Measurements from ENCODE around the gene PARD3.

The PARD3 gene

DNA sequence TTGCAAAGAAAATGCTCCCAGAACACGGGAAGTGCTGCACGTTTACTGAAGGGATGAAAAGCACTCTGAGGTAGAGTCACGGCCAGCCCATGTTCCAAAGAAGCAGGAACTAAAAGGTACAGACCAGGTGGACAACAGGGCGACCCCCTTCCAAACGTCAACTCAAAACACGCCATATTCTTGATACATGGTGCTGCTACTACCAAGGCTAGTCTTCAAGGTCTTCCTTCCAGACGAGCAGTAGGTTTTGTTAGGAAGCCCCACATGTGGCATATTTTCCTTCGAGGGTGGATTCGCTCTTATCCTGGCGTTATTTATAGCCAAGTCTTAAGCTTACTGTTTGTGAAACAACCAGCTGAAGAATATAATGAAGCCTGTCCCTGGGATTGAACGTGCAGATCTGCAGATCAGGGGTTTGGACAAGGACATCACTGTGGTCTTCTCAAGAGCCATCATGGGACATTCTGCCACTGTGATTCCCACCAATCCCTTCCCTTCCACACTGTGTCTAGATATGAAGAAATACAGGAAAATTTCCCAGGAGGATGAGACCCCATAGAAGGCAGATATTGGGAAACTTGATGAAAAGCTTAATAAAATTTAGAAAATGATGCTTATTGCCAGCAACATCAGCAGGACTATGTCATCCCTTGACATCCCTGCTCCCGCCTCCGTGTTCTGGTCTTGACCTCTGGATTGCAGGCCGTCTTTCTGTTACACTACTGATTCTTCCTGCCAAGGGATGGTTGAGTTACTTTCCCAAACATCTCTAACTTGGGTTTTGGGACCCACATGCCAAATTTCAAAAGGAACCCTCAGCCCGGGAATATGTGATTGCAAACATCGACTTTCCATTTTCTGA is 734.4 kb downstream of the PARD3 start:
- TF ChIP-seq, protein P1, sequence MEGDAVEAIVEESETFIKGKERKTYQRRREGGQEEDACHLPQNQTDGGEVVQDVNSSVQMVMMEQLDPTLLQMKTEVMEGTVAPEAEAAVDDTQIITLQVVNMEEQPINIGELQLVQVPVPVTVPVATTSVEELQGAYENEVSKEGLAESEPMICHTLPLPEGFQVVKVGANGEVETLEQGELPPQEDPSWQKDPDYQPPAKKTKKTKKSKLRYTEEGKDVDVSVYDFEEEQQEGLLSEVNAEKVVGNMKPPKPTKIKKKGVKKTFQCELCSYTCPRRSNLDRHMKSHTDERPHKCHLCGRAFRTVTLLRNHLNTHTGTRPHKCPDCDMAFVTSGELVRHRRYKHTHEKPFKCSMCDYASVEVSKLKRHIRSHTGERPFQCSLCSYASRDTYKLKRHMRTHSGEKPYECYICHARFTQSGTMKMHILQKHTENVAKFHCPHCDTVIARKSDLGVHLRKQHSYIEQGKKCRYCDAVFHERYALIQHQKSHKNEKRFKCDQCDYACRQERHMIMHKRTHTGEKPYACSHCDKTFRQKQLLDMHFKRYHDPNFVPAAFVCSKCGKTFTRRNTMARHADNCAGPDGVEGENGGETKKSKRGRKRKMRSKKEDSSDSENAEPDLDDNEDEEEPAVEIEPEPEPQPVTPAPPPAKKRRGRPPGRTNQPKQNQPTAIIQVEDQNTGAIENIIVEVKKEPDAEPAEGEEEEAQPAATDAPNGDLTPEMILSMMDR (IDR thresholded peaks at IDR 0.05), result no peak

DNA sequence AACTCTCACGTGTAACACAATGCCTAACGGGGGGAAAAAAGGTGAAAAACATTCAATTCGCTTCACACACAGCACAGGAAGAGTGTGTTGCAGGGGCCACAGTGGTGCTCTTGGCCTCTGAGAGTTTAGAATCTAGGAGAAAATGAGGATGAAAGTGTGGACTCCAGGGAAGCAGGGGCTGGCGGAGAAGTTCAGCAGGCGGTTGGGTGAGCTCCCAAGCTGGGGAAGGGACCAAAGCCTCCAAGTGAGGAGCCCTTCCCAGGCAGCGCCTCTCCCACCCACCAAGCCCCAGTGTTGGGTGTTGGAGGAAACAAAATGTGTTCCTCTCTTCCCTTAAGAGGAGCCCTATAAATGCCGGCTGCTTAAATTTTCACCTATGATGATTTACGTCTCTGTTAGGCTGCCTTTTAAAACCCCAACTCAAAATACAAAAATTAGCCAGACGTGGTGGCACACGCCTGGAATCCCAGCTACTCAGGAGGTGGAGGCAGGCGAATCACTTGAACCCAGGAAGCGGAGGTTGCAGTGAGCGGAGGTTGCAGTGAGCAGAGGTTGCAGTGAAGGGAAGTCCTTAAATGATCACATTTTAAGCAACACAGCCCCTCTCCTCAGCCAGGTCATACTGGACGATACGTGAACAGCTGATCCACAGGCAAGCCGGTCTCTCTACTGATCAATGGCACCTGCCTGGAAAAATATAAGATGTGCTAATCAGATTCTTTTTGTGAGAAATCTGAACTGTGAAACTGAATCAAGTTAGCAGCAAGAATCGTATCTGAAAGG is 735.2 kb downstream of the PARD3 start:
- TF ChIP-seq, protein P1 (IDR thresholded peaks at IDR 0.05), result no peak

DNA sequence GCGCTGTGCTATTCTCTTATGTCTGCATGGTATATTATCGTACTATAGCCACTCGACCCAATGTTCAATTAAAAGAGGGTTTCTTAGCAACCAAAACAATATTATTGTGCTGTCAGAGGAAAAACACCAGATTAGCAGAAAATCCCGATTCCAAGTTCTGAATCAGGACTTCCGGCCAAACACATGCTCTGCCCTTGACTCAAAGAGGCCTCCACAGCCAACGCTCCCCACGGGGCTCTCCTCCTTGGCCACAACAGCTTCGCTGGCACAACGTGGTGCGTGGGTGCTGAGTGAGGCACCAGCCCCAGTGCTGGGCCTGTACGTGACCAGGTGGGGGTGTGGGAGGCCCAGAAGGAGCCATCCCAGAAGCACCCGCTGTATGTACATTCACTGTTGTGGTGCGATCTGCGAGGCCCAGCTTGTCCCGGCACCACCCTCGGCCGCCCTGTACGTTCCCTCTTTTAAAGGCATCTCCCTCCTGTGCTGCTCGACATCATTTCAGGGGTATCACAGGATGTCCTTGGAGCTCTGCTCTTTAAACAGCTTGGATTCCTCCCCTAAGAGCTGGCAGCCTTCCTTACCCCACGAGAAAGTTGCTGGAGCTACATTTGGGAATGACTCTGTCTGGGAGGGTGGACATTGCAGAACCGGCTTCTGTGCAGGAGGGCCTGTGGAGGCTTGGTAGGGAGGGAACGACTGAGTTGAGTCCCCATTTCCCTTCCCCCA is 736.2 kb downstream of the PARD3 start:
- TF ChIP-seq, protein P1 (IDR thresholded peaks at IDR 0.05), result no peak

GRCh38 chr10:34078017-34078744 is 736.9 kb downstream of the PARD3 start:
- TF ChIP-seq, protein P1 (IDR thresholded peaks at IDR 0.05), result no peak

- TF ChIP-seq, protein P1 (IDR thresholded peaks at IDR 0.05), result no peak
Observed at GRCh38 chr10:34076443-34076842, 738.7 kb downstream of the PARD3 start.

DNA sequence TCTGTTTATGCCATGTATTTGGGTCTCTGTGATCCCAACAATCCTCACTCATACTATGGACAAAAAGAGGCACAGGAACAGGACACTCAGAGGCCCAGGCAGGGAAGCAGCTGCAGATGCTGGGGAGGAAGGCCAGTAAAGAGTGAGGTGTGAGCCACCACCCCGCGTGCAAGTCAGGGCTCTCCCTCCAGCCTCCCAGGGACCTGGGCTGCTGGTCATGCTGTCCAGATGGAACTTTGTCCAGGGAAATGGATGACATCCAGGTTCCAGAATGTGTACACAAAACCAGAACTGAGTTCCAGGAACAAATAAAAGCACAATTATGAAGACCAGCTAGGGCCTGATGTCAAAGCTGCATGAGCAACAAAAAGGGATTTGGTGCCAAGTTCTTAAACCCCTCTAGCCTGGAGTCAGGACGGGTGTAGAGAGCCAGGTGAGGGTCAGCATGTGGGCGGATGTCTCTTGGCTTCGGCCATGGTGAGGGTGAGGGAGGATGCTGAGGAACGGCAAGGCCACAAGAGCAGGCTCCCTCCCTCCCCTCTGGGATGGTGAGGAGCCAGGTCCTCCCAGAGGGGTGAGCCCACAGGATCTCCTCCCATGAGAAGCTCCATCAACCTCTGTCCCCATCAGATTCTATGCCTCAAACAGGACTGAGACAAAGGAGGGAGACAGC is 739.7 kb downstream of the PARD3 start:
- TF ChIP-seq, protein P1 (IDR thresholded peaks at IDR 0.05), result no peak

Measured in LNCAP (cell line).